ENCODE results near the gene GNAI2.

- TF ChIP-seq CTCF (IDR thresholded peaks at IDR 0.05) (no peak), POLR2A (IDR thresholded peaks at IDR 0.05) (no peak)
These were observed 24.1 kb upstream of the GNAI2 start for GRCh38 chr3:50211930-50212329.

Data from Peyer's patch (tissue), 4 donors.